HepG2 (cell line): ENCODE measurements around the gene LRRC45. TPM values are rescaled to one million over a fixed set of nuclear protein-coding genes. Genes with fewer than 3 reads are reported as not detected.
"Not testable (repeated sequence)": the region's sequence is repeated elsewhere in the genome, so short reads cannot be mapped to it uniquely, and the experiment has no call there.

Experiments used
- ATAC-seq: fragments of 200-7000 bp; cut with Tn5 transposase; 3 replicates; pipeline ENCODE4 v1.9.1; 2020; ENCODE audit warnings: mild to moderate bottlenecking, moderate library complexity
- BruUV-seq: library from RNA; stranded (reverse); fragments of 400-500 nt; replicated peaks from 2 replicates; lab custom pipeline; 2021; lab: Mats Ljungman, UMichigan
- CTCF ChIA-PET: fragments of 300-600 bp; formaldehyde crosslinking; extraction: SDS; loops from one replicate; lab custom pipeline; 2021; ENCODE audit warnings: low total read pairs, inconsistent platforms, low intra/inter-chr PET ratio; lab: Yijun Ruan, JAX
- POLR2A ChIA-PET: fragments of 350-600 bp; sonication (Branson Sonifier 250); formaldehyde crosslinking; loops from one replicate; lab custom pipeline; 2020; ENCODE audit warnings: antibody characterized with exemption, inconsistent platforms; lab: Yijun Ruan, JAX
- DNase-seq: peaks from one replicate; pipeline ENCODE4 v3.0.0-alpha.2; 2015; ENCODE audit warnings: low spot score
- FAIRE-seq: peaks from 3 replicates; lab custom pipeline; 2011; peaks lifted over from hg19 to GRCh38; lab: Jason Lieb, UNC
- H2AFZ ChIP-seq: one replicate; pipeline ENCODE4 v1.6.1; 2011; ENCODE audit warnings: low read length, inconsistent platforms
- H3K27ac ChIP-seq: fragments of 300-600 bp; 3 replicates; pipeline ENCODE4 v1.8.0; 2011; ENCODE audit warnings: mixed run types, mild to moderate bottlenecking, mixed read lengths, low read length, inconsistent platforms; ENCODE audit not compliant: insufficient read depth; ENCODE audit errors: extremely low read length
- H3K27me3 ChIP-seq, 2 experiments: fragments of 200-600 bp in 1 of 2; 2 replicates in 1 of 2; 3 replicates in 1 of 2; pipeline versions ENCODE4 v1.6.0 to v1.8.0; 2011; ENCODE audit warnings: low read length in 2 of 2, mild to moderate bottlenecking in 2 of 2, moderate library complexity in 2 of 2, inconsistent platforms in 1 of 2; ENCODE audit not compliant: insufficient read depth in 2 of 2, control insufficient read depth in 1 of 2
- H3K36me3 ChIP-seq, 2 experiments: fragments of 200-600 bp in 1 of 2; replicated peaks in 1 of 2; 2 replicates in 1 of 2; 3 replicates in 1 of 2; pipeline versions ENCODE4 v1.5.1 to v1.8.0; 2011; ENCODE audit warnings: low read length in 2 of 2, inconsistent platforms in 1 of 2; ENCODE audit not compliant: insufficient read depth in 2 of 2, control insufficient read depth in 1 of 2
- H3K4me1 ChIP-seq: 2 replicates; pipeline ENCODE4 v1.5.1; 2012; ENCODE audit warnings: low read length, inconsistent platforms; ENCODE audit not compliant: insufficient read depth
- H3K4me2 ChIP-seq: 2 replicates; pipeline ENCODE4 v1.6.0; 2011; ENCODE audit warnings: low read depth, low read length, inconsistent platforms
- H3K4me3 ChIP-seq, 3 experiments: fragments of 200-600 bp in 1 of 3; sonication (generic), shearing (Covaris generic) in 1 of 3; replicated peaks in 1 of 3; 2 replicates each; pipeline ENCODE4 v1.5.1; 2011 to 2016; ENCODE audit warnings: low read length in 3 of 3, inconsistent platforms in 2 of 3, low read depth in 2 of 3, mild to moderate bottlenecking in 2 of 3, control low read depth in 1 of 3, mixed read lengths in 1 of 3; ENCODE audit not compliant: insufficient read depth in 1 of 3
- H3K79me2 ChIP-seq: one replicate; pipeline ENCODE4 v1.6.1; 2011; ENCODE audit warnings: low read length, inconsistent platforms; ENCODE audit not compliant: insufficient read depth
- H3K9ac ChIP-seq: 2 replicates; pipeline ENCODE4 v1.6.0; 2011; ENCODE audit warnings: mild to moderate bottlenecking, low read depth, low read length, inconsistent platforms; ENCODE audit not compliant: insufficient read depth
- H3K9me3 ChIP-seq: 2 replicates; pipeline ENCODE4 v1.5.1; 2012; ENCODE audit warnings: mild to moderate bottlenecking, low read length
- H4K20me1 ChIP-seq: 2 replicates; pipeline ENCODE4 v1.6.0; 2011; ENCODE audit warnings: inconsistent platforms, mild to moderate bottlenecking, low read length, moderate library complexity; ENCODE audit not compliant: insufficient read depth
- FOSL2 ChIP-seq: sonication (generic); formaldehyde crosslinking; IDR thresholded peaks from 2 replicates; pipeline ENCODE4 v1.4.0; 2020; ENCODE audit warnings: missing genetic modification reagents
- HIC2 ChIP-seq: sonication (generic); formaldehyde crosslinking; IDR thresholded peaks from 2 replicates; pipeline ENCODE4 v1.9.0; 2022; ENCODE audit warnings: low read depth, missing genetic modification reagents
- MED1 ChIP-seq: sonication (generic); formaldehyde crosslinking; IDR thresholded peaks from 2 replicates; pipeline ENCODE4 v1.4.0; 2020; ENCODE audit warnings: missing genetic modification reagents
- WGBS: methylation state at CpG from one replicate; pipeline ENCODE4 v1.1.6; 2017; ENCODE audit warnings: low lambda C conversion rate; 5-methylcytosine and 5-hydroxymethylcytosine counted together
- in situ Hi-C: cut with HindIII; loops from 2 replicates; pipeline ENCODE4 v1.10.0; 2017; ENCODE audit warnings: low pct_unique_long_range_greater_than_20kb; ENCODE audit not compliant: extremely low pct_ligation_motif_present
- intact Hi-C: fragments of 100-400 bp; cut with micrococcal nuclease; formaldehyde crosslinking; loops from one replicate; pipeline ENCODE4 v1.10.0; 2022; ENCODE audit not compliant: unreplicated experiment
- polyA plus RNA-seq, 8 experiments: library from polyadenylated mRNA; depleted of rRNA in 3 of 8; stranded (reverse) in 7 of 8; unstranded in 1 of 8; fragments of >200 nt; fragmentation: Illumina TruSeq in 4 of 8; extraction: Trizol in 4 of 8; gene quantifications; 2 replicates each; pipeline versions ENCODE4 v1.2.1 to v1.2.3, GENCODE V29; 2011 to 2016; ENCODE audit warnings: low read depth in 4 of 8, missing spikeins in 1 of 8, mixed read lengths in 1 of 8; ENCODE audit not compliant: insufficient read depth in 1 of 8
- total RNA-seq, 5 experiments: library from RNA; depleted of rRNA; stranded (reverse); fragments of >200 nt; fragmentation: Illumina TruSeq; extraction: Trizol; gene quantifications; 2 replicates each; pipeline ENCODE4 v1.2.3, GENCODE V29; 2016; ENCODE audit warnings: low read depth in 1 of 5

LRRC45 gene
- total and polyA plus RNA-seq, 2 of the 13 experiments (the other 11 are each of a cell fraction or from before 2014, with no cell fraction given) = 11.6 to 48.1 TPM

- CTCF ChIA-PET = not testable (repeated sequence)
These were observed 41.6 kb upstream of the LRRC45 start for GRCh38 chr17:81981511-81981910.

More at GRCh38 chr17:81981511-81981910, 41.6 kb upstream of the LRRC45 start:
- H3K4me3 ChIP-seq, H4K20me1 ChIP-seq, FAIRE-seq, ATAC-seq, intact Hi-C loops, DNase-seq, in situ Hi-C loops, H3K9me3 ChIP-seq, H2AFZ ChIP-seq, H3K9ac ChIP-seq, H3K27ac ChIP-seq, H3K27me3 ChIP-seq, BruUV-seq, H3K4me2 ChIP-seq: not testable (repeated sequence)
- H3K79me2 ChIP-seq = peaks cover 25% of the 10 kb centered on the region
- TF ChIP-seq MED1 (CRISPR knock-in tag) = 0 out of 2 replicates have a peak, but pooled peaks have one; percentile 6
- TF ChIP-seq FOSL2 (CRISPR knock-in tag) = 0 out of 2 replicates have a peak, but pooled peaks have one; percentile 19
- TF ChIP-seq HIC2 = 0 out of 2 replicates have a peak, but pooled peaks have one; percentile 34
- 97% methylated on average over 12 of the region's 12 CpGs for WGBS
- peaks cover 17 to 44% of the 10 kb centered on the region in 2 experiments for H3K36me3 ChIP-seq
- H3K4me1 ChIP-seq = peaks cover 63% of the 10 kb centered on the region
- POLR2A ChIA-PET = interaction anchor here (1.2 to 14.1 kb wide), 4 partner anchors 13 to 42 kb away, joined by 4 to 382 read pairs (median 5); partner anchors contain the start of genes CENPX and LRRC45
